Neuronal stem cell (in vitro differentiated cells): ENCODE results near the gene PPP1R14B.

Experiments
- DNase-seq: peaks from one replicate; pipeline ENCODE4 v3.0.0-alpha.2; 2013; ENCODE audit warnings: low spot score
- H2AFZ ChIP-seq: one replicate; pipeline ENCODE4 v1.6.1; 2013; ENCODE audit warnings: mild to moderate bottlenecking, low read length, inconsistent platforms
- H2AK5ac ChIP-seq: 2 replicates; pipeline ENCODE4 v1.6.1; 2013; ENCODE audit warnings: low read depth, mild to moderate bottlenecking, inconsistent platforms, low read length, moderate library complexity, mixed read lengths
- H2BK120ac ChIP-seq: 2 replicates; pipeline ENCODE4 v1.6.1; 2013; ENCODE audit warnings: low read depth, mild to moderate bottlenecking, inconsistent platforms, low read length, moderate library complexity, mixed read lengths
- H2BK12ac ChIP-seq: one replicate; pipeline ENCODE4 v1.6.1; 2013; ENCODE audit warnings: low read length, inconsistent platforms
- H2BK15ac ChIP-seq: 2 replicates; pipeline ENCODE4 v1.6.1; 2013; ENCODE audit warnings: mild to moderate bottlenecking, low read length, inconsistent platforms, mixed read lengths
- H2BK5ac ChIP-seq: one replicate; pipeline ENCODE4 v1.6.1; 2013; ENCODE audit warnings: inconsistent platforms, mild to moderate bottlenecking, low read length, moderate library complexity
- H3K14ac ChIP-seq: one replicate; pipeline ENCODE4 v1.6.1; 2013; ENCODE audit warnings: low read length, inconsistent platforms
- H3K18ac ChIP-seq: 2 replicates; pipeline ENCODE4 v1.6.1; 2013; ENCODE audit warnings: low read length, inconsistent platforms
- H3K23ac ChIP-seq: 2 replicates; pipeline ENCODE4 v1.6.1; 2013; ENCODE audit warnings: low read depth, mild to moderate bottlenecking, mixed read lengths, low read length, inconsistent platforms; ENCODE audit not compliant: poor library complexity
- H3K27ac ChIP-seq: replicated peaks from 3 replicates; pipeline ENCODE4 v1.5.1; 2013; ENCODE audit warnings: low read length, inconsistent platforms
- H3K27me3 ChIP-seq, 3 experiments: 2 replicates each; pipeline ENCODE4 v1.6.1; 2013; ENCODE audit warnings: low read length in 3 of 3, mild to moderate bottlenecking in 2 of 3, inconsistent platforms in 1 of 3, low read depth in 1 of 3, mixed read lengths in 1 of 3, moderate library complexity in 1 of 3; ENCODE audit not compliant: control insufficient read depth in 3 of 3, insufficient read depth in 3 of 3
- H3K36me3 ChIP-seq, 2 donors: replicated peaks in 1 of 2; 2 replicates each; pipeline ENCODE4 v1.6.1; 2013; ENCODE audit warnings: low read length in 2 of 2; ENCODE audit not compliant: control insufficient read depth in 2 of 2, insufficient read depth in 2 of 2
- H3K4ac ChIP-seq: 2 replicates; pipeline ENCODE4 v1.6.1; 2013; ENCODE audit warnings: inconsistent platforms, mild to moderate bottlenecking, low read length, moderate library complexity
- H3K4me1 ChIP-seq, 2 donors: 1 replicate in 1 of 2; 2 replicates in 1 of 2; pipeline ENCODE4 v1.6.1; 2013; ENCODE audit warnings: low read length in 2 of 2, low read depth in 1 of 2; ENCODE audit not compliant: control insufficient read depth in 2 of 2, insufficient read depth in 1 of 2
- H3K4me2 ChIP-seq: one replicate; pipeline ENCODE4 v1.6.1; 2013; ENCODE audit warnings: mild to moderate bottlenecking, low read length, inconsistent platforms; ENCODE audit not compliant: insufficient read depth, poor library complexity, severe bottlenecking
- H3K4me3 ChIP-seq, 2 donors: 2 replicates each; pipeline ENCODE4 v1.5.1; 2013; ENCODE audit warnings: low read length in 2 of 2, mild to moderate bottlenecking in 2 of 2, inconsistent platforms in 1 of 2, moderate library complexity in 1 of 2
- H3K79me1 ChIP-seq: one replicate; pipeline ENCODE4 v1.6.1; 2013; ENCODE audit warnings: low read depth, mild to moderate bottlenecking, inconsistent platforms, low read length, moderate library complexity
- H3K9ac ChIP-seq: one replicate; pipeline ENCODE4 v1.6.1; 2013; ENCODE audit warnings: mild to moderate bottlenecking, low read depth, low read length, inconsistent platforms; ENCODE audit not compliant: poor library complexity
- H3K9me3 ChIP-seq, 2 donors: replicated peaks in 1 of 2; 2 replicates each; pipeline versions ENCODE3 to v1.6.1; 2013; ENCODE audit warnings: low read length in 2 of 2, mild to moderate bottlenecking in 2 of 2, inconsistent platforms in 1 of 2, low read depth in 1 of 2, mixed read lengths in 1 of 2, moderate library complexity in 1 of 2; ENCODE audit not compliant: control insufficient read depth in 2 of 2, insufficient read depth in 1 of 2
- H4K8ac ChIP-seq: one replicate; pipeline ENCODE4 v1.6.1; 2013; ENCODE audit warnings: low read depth, mild to moderate bottlenecking, inconsistent platforms, low read length, moderate library complexity
- H4K91ac ChIP-seq: one replicate; pipeline ENCODE4 v1.6.1; 2013; ENCODE audit warnings: low read length, low read depth, mild to moderate bottlenecking, inconsistent platforms; ENCODE audit not compliant: poor library complexity
- WGBS, 2 donors: extraction: QIAGEN DNeasy Blood & Tissue Kit; methylation state at CpG; one replicate each; pipeline ENCODE4 v1.1.7; 2013; ENCODE audit warnings: missing lambda C conversion rate in 2 of 2, mixed read lengths in 1 of 2; ENCODE audit not compliant: insufficient read length in 2 of 2, insufficient replicate concordance in 1 of 2; ENCODE audit errors: extremely low coverage in 2 of 2; 5-methylcytosine and 5-hydroxymethylcytosine counted together

PPP1R14B gene

GRCh38 chr11:64244966-64245365, 1.8 kb downstream of the PPP1R14B start:
- Histone ChIP-seq H3K18ac (no peak overlapping the region), H3K4me2 (no peak overlapping the region), H2BK5ac (peak overlapping the region; percentile 10), H4K91ac (no peak overlapping the region), H3K9ac (peak overlapping the region; percentile 0), H4K8ac (no peak overlapping the region), H2BK12ac (no peak overlapping the region), H3K36me3 (peaks cover 11 to 19% of the 10 kb centered on the region in 2 donors), H2BK15ac (no peak overlapping the region), H3K9me3 (no peaks in the 10 kb centered on the region), H3K27me3 (no peaks in the 10 kb centered on the region), H3K79me1 (peaks cover 21% of the 10 kb centered on the region), H2AK5ac (peak overlapping the region; percentile 6), H2BK120ac (no peak overlapping the region), H3K4me1 (peaks cover 24 to 37% of the 10 kb centered on the region in 2 donors), H3K4me3 (peak overlapping the region in 1 of 2 donors; percentile 70), H2AFZ (no peak overlapping the region), H3K14ac (no peak overlapping the region), H3K4ac (no peak overlapping the region), H3K23ac (peak overlapping the region; percentile 2), H3K27ac (no peak overlapping the region)
- no peak for DNase-seq
- no CpG with 5 or more reads among the region's 6 CpGs for WGBS, 2 donors

GRCh38 chr11:64244107-64244506, 2.6 kb downstream of the PPP1R14B start:
- Histone ChIP-seq H3K9ac (no peak overlapping the region), H2BK12ac (no peak overlapping the region), H3K79me1 (peaks cover 21% of the 10 kb centered on the region), H4K8ac (no peak overlapping the region), H3K9me3 (no peaks in the 10 kb centered on the region), H3K23ac (no peak overlapping the region), H3K4ac (no peak overlapping the region), H2AFZ (no peak overlapping the region), H2AK5ac (no peak overlapping the region), H2BK120ac (no peak overlapping the region), H3K4me3 (no peak overlapping the region), H3K4me1 (peaks cover 24 to 28% of the 10 kb centered on the region in 2 donors), H3K27me3 (no peaks in the 10 kb centered on the region), H2BK15ac (no peak overlapping the region), H2BK5ac (no peak overlapping the region), H3K36me3 (peaks cover 11 to 19% of the 10 kb centered on the region in 2 donors), H4K91ac (no peak overlapping the region), H3K4me2 (no peak overlapping the region), H3K27ac (no peak overlapping the region), H3K14ac (no peak overlapping the region), H3K18ac (no peak overlapping the region)
- DNase-seq = no peak
- WGBS, 2 donors = no CpG with 5 or more reads among the region's 5 CpGs

GRCh38 chr11:64243236-64243854, 3.4 kb downstream of the PPP1R14B start:
- Histone ChIP-seq H2AFZ (no peak overlapping the region), H4K8ac (no peak overlapping the region), H3K18ac (no peak overlapping the region), H3K4me2 (no peak overlapping the region), H3K9ac (no peak overlapping the region), H2BK15ac (no peak overlapping the region), H2BK5ac (no peak overlapping the region), H2BK120ac (no peak overlapping the region), H3K27me3 (no peaks in the 10 kb centered on the region), H3K4ac (no peak overlapping the region), H3K27ac (no peak overlapping the region), H3K36me3 (peaks cover 11 to 19% of the 10 kb centered on the region in 2 donors), H3K79me1 (peaks cover 21% of the 10 kb centered on the region), H3K23ac (peak overlapping the region; percentile 52), H3K14ac (no peak overlapping the region), H2AK5ac (no peak overlapping the region), H3K9me3 (no peaks in the 10 kb centered on the region), H2BK12ac (no peak overlapping the region), H3K4me1 (peaks cover 21% of the 10 kb centered on the region in 2 donors), H4K91ac (no peak overlapping the region), H3K4me3 (peak overlapping the region in 1 of 2 donors; percentile 23)
- DNase-seq = no peak
- no CpG with 5 or more reads among the region's 8 CpGs for WGBS, 2 donors

- Histone ChIP-seq H4K91ac (no peak overlapping the region), H3K9me3 (no peaks in the 10 kb centered on the region), H2BK15ac (no peak overlapping the region), H2BK5ac (no peak overlapping the region), H2AFZ (peak overlapping the region; percentile 96), H2AK5ac (peak overlapping the region; percentile 97), H4K8ac (no peak overlapping the region), H3K4me3 (peak overlapping the region; percentile 70 to 94), H2BK12ac (peak overlapping the region; percentile 41), H3K4me1 (peaks cover 16 to 20% of the 10 kb centered on the region in 2 donors), H2BK120ac (peak overlapping the region; percentile 21), H3K23ac (peak overlapping the region; percentile 100), H3K4me2 (peak overlapping the region; percentile 93), H3K27ac (peak overlapping the region; percentile 69), H3K36me3 (peaks cover 16 to 19% of the 10 kb centered on the region in 2 donors), H3K14ac (peak overlapping the region; percentile 39), H3K18ac (peak overlapping the region; percentile 98), H3K4ac (no peak overlapping the region), H3K79me1 (peaks cover 21% of the 10 kb centered on the region), H3K9ac (peak overlapping the region; percentile 88), H3K27me3 (no peaks in the 10 kb centered on the region)
- WGBS, 2 donors = no CpG with 5 or more reads among the region's 63 CpGs
- no peak for DNase-seq
Observed at GRCh38 chr11:64241491-64242374, 5.0 kb downstream of the PPP1R14B start.
